PC-9 (cell line): ENCODE data around the gene OTUD1.

ENCODE experiments used
- EZH2 ChIP-seq: fragments of 200-600 bp; sonication (generic); IDR thresholded peaks from 2 replicates; pipeline ENCODE4 v1.8.0; 2017; ENCODE audit warnings: antibody characterized with exemption, low read depth
- TF ChIP-seq, protein P1 (sequence below): fragments of 200-600 bp; sonication (generic); conservative IDR thresholded peaks from 2 replicates; pipeline ENCODE4 v1.6.1; 2017; ENCODE audit warnings: mixed run types, antibody characterized with exemption, mild to moderate bottlenecking, moderate library complexity

DNA sequence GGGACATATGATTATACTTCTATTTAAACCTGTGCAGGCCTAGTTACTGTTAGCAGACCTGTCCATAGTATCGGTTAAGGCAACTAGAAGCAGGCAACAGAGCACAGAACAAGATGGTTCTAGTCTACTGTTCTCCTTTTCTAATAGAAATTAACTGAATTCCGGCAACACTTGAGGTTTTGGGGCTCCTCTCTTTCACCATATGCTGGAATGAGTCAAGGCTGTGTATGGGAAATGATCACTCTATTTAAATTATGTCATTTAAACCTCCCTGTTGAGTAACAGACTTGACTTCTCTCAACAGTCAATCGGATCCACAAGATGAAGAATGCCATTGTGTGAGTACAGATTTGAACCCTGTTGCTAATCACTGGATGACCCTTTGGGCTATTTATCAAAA, 6.2 kb upstream of the OTUD1 start:
- TF ChIP-seq, protein P1, sequence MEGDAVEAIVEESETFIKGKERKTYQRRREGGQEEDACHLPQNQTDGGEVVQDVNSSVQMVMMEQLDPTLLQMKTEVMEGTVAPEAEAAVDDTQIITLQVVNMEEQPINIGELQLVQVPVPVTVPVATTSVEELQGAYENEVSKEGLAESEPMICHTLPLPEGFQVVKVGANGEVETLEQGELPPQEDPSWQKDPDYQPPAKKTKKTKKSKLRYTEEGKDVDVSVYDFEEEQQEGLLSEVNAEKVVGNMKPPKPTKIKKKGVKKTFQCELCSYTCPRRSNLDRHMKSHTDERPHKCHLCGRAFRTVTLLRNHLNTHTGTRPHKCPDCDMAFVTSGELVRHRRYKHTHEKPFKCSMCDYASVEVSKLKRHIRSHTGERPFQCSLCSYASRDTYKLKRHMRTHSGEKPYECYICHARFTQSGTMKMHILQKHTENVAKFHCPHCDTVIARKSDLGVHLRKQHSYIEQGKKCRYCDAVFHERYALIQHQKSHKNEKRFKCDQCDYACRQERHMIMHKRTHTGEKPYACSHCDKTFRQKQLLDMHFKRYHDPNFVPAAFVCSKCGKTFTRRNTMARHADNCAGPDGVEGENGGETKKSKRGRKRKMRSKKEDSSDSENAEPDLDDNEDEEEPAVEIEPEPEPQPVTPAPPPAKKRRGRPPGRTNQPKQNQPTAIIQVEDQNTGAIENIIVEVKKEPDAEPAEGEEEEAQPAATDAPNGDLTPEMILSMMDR = no peak
- no peak for TF ChIP-seq EZH2
